Osteocyte (in vitro differentiated cells): ENCODE results near the gene GMDS. TPM values are rescaled to one million over a fixed set of nuclear protein-coding genes. Genes with fewer than 3 reads are reported as not detected.

Experiments
- DNase-seq: peaks from one replicate; pipeline ENCODE4 v3.0.0; 2021; ENCODE audit warnings: mixed read lengths; ENCODE audit not compliant: unreplicated experiment; ENCODE audit errors: extremely low spot score
- H3K27ac Mint-ChIP-seq: one replicate; pipeline ENCODE4 v1.8.0; 2021; ENCODE audit warnings: mild to moderate bottlenecking, mixed read lengths; ENCODE audit not compliant: unreplicated experiment
- H3K27me3 Mint-ChIP-seq: one replicate; pipeline ENCODE4 v1.8.0; 2021; ENCODE audit warnings: mixed read lengths; ENCODE audit not compliant: unreplicated experiment
- H3K36me3 Mint-ChIP-seq: one replicate; pipeline ENCODE4 v1.8.0; 2021; ENCODE audit warnings: mixed read lengths; ENCODE audit not compliant: unreplicated experiment
- H3K4me1 Mint-ChIP-seq: one replicate; pipeline ENCODE4 v1.8.0; 2021; ENCODE audit warnings: mixed read lengths; ENCODE audit not compliant: unreplicated experiment
- H3K4me3 Mint-ChIP-seq: one replicate; pipeline ENCODE4 v1.8.0; 2021; ENCODE audit warnings: mild to moderate bottlenecking, moderate library complexity, mixed read lengths; ENCODE audit not compliant: unreplicated experiment
- H3K9me3 Mint-ChIP-seq: one replicate; pipeline ENCODE4 v1.8.0; 2021; ENCODE audit warnings: mixed read lengths; ENCODE audit not compliant: unreplicated experiment
- total RNA-seq: library from RNA; stranded (reverse); gene quantifications from 2 replicates; pipeline ENCODE4 v1.2.1, GENCODE V29; 2021
- TF ChIP-seq, protein P1 (sequence below): fragments of 200-600 bp; sonication (generic); IDR thresholded peaks from 2 replicates; pipeline ENCODE4 v1.5.0; 2021; ENCODE audit warnings: antibody characterized with exemption, mild to moderate bottlenecking, moderate library complexity

Gene GMDS
- total RNA-seq, 1 donor from 2014 or later = 30.7 TPM

DNA sequence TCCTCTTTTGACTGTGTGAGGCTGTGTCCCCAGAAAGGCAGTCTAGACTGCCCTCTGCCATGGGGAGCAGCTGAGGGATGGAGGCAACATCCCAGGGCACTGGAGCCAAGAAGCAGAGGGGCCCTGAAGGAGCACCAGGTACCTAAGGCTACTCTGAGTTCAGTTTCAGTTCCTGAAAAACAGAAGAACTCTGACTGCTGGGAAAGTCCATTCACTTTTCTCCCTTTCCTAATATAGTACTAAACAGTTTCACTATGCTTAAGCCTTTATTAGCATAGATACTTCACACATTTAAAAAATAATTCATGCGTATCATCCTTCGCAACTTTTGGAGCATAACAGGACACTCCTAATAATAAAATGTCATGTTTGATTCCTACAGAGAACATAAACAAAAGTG lies 505.7 kb downstream of the GMDS start:
- Mint-ChIP-seq H3K4me3 (no peak overlapping the region), H3K27ac (no peak overlapping the region), H3K9me3 (no peaks in the 10 kb centered on the region), H3K27me3 (no peaks in the 10 kb centered on the region), H3K4me1 (peaks cover 4% of the 10 kb centered on the region), H3K36me3 (peaks cover 1% of the 10 kb centered on the region)
- DNase-seq = no peak
- TF ChIP-seq, protein P1, sequence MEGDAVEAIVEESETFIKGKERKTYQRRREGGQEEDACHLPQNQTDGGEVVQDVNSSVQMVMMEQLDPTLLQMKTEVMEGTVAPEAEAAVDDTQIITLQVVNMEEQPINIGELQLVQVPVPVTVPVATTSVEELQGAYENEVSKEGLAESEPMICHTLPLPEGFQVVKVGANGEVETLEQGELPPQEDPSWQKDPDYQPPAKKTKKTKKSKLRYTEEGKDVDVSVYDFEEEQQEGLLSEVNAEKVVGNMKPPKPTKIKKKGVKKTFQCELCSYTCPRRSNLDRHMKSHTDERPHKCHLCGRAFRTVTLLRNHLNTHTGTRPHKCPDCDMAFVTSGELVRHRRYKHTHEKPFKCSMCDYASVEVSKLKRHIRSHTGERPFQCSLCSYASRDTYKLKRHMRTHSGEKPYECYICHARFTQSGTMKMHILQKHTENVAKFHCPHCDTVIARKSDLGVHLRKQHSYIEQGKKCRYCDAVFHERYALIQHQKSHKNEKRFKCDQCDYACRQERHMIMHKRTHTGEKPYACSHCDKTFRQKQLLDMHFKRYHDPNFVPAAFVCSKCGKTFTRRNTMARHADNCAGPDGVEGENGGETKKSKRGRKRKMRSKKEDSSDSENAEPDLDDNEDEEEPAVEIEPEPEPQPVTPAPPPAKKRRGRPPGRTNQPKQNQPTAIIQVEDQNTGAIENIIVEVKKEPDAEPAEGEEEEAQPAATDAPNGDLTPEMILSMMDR = no peak

DNA sequence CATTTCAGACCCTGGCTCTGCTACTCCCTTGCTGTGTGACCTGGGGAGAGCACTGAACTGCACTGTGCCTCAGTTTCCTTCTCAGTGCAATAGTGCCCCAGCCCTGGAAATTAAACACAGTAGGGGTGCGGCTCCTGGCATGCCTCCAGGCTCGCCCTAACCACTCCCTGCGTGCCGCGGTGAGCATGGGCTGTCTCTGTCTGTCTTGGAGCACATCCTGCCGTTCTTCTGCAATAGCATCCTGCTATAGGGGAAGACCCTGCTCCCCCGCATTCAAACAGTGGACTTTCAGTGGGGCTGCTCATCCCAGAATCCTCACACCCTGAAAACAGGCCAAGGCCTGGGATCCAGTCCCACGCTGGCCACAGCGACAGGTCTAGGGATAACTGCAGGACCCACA lies 506.2 kb downstream of the GMDS start:
- no peaks in the 10 kb centered on the region for H3K27me3 Mint-ChIP-seq
- H3K4me1 Mint-ChIP-seq = peaks cover 2% of the 10 kb centered on the region
- H3K4me3 Mint-ChIP-seq = no peak overlapping the region
- TF ChIP-seq, protein P1 = no peak
- no peak for DNase-seq
- no peaks in the 10 kb centered on the region for H3K9me3 Mint-ChIP-seq
- no peak overlapping the region for H3K27ac Mint-ChIP-seq
- peaks cover 1% of the 10 kb centered on the region for H3K36me3 Mint-ChIP-seq

DNA sequence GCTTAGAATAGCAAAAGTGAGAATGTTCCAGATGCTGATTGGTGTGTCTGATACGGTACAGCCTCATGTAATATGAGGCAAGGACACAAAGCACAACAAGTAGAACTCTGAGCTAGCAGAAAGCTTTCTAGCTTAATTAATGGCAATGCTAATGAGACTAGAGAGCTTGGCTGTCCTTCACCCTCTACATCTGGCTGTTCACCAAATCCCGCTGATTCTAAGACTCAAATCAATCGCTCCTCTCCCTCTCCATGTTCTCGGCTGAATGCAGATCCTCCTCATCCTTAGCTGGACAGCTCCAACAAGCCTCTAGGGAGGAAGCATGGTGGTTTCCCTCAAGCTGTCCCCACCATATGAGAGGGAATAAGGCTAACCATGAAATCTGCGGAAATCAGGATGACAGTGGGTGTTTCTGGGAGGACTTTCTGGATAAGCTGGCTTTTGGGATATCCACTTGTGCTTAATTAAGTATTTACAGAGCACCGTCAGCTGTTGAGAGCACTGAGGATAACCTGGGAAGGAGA lies 506.8 kb downstream of the GMDS start:
- peaks cover 1% of the 10 kb centered on the region for H3K36me3 Mint-ChIP-seq
- no peak overlapping the region for H3K4me3 Mint-ChIP-seq
- no peaks in the 10 kb centered on the region for H3K27me3 Mint-ChIP-seq
- TF ChIP-seq, protein P1 = no peak
- no peak overlapping the region for H3K27ac Mint-ChIP-seq
- no peaks in the 10 kb centered on the region for H3K4me1 Mint-ChIP-seq
- no peaks in the 10 kb centered on the region for H3K9me3 Mint-ChIP-seq
- DNase-seq = no peak

DNA sequence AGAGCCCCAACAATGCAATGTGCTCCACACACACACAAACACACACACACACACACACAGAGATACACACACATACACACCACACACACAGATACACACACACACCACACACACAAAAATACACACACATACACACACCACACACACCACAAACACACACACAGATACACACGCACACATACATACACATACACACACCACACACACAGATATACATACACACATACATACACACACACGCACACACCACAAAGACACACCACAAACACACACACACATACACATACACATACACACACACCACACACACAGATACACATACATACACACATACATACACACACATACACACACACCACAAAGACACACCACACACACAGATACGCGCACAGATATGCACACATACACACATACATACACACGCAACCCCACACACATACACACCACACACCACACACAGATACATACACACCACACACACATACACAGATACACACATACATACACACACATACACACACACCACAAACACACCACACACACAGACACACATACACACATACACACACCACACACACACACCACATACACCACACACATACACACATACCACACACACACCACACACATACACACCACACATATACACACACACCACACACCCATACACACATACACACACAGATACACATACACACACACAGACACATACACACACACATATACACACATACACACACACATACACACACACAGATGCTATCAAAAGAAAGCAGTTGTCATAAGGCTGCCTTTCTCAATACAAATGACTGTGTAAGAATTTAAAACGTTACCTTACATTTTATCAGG lies 507.7 kb downstream of the GMDS start:
- TF ChIP-seq, protein P1 = no peak
- DNase-seq = no peak
- H3K27me3 Mint-ChIP-seq = no peaks in the 10 kb centered on the region
- H3K4me3 Mint-ChIP-seq = no peak overlapping the region
- H3K9me3 Mint-ChIP-seq = no peaks in the 10 kb centered on the region
- H3K36me3 Mint-ChIP-seq = peaks cover 1% of the 10 kb centered on the region
- no peak overlapping the region for H3K27ac Mint-ChIP-seq
- H3K4me1 Mint-ChIP-seq = no peaks in the 10 kb centered on the region

DNA sequence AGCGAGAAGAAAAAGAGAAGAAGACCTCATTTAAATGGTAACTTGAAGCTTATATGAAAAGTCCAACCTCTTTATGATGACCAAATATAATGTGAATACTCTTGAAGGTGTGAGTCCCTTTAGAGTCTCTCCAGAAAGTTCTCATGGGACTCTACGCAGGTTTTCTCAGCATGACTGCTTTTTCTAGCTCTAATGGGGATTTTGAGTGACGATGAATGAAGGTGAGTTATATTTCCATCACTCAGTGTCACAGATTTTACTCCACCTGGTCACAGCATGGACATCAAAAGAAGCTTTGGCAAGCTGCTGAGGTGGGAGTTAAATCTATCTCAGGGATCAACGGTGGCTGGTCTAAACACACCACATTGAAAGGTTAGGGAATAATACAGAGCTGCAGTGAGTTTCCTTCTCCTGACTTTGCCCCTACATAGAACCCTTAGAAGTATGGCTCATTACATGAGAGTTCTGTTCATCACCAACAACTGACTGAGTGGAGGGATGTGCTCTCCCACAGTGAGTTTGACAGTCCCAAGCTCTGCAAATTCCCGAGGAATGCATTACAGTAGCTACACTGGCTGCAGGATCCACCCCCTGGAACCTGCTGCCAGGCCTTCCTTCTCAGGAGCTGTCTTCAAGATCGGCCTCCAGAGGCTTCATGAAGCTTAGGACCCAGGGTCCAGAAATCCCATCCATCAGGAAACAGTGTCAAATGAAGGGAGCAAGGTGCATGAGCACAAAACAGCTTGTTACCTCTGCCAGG lies 508.9 kb downstream of the GMDS start:
- Mint-ChIP-seq H3K27me3 (no peaks in the 10 kb centered on the region), H3K27ac (no peak overlapping the region), H3K4me1 (no peaks in the 10 kb centered on the region), H3K4me3 (no peak overlapping the region), H3K36me3 (peaks cover 7% of the 10 kb centered on the region), H3K9me3 (no peaks in the 10 kb centered on the region)
- DNase-seq = no peak
- TF ChIP-seq, protein P1 = no peak
